Measurements from ENCODE around the gene KDM5C. TPM values are rescaled to one million over a fixed set of nuclear protein-coding genes. Genes with fewer than 3 reads are reported as not detected.

Gene KDM5C
- total RNA-seq, 1 experiment from 2014 or later = 98.7 TPM

- TF ChIP-seq, protein P1, sequence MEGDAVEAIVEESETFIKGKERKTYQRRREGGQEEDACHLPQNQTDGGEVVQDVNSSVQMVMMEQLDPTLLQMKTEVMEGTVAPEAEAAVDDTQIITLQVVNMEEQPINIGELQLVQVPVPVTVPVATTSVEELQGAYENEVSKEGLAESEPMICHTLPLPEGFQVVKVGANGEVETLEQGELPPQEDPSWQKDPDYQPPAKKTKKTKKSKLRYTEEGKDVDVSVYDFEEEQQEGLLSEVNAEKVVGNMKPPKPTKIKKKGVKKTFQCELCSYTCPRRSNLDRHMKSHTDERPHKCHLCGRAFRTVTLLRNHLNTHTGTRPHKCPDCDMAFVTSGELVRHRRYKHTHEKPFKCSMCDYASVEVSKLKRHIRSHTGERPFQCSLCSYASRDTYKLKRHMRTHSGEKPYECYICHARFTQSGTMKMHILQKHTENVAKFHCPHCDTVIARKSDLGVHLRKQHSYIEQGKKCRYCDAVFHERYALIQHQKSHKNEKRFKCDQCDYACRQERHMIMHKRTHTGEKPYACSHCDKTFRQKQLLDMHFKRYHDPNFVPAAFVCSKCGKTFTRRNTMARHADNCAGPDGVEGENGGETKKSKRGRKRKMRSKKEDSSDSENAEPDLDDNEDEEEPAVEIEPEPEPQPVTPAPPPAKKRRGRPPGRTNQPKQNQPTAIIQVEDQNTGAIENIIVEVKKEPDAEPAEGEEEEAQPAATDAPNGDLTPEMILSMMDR (conservative IDR thresholded peaks at IDR 0.05) = no peak
- H3K79me2 ChIP-seq (ENCODE audit: insufficient read depth, low read length) = no peaks in the 10 kb centered on the region
- no peak overlapping the region for H4K91ac ChIP-seq (ENCODE audit: insufficient read length, low read depth, low read length)
- H3K23me2 ChIP-seq (ENCODE audit: insufficient read length, low read depth, low read length, poor library complexity, severe bottlenecking) = no peaks in the 10 kb centered on the region
- H2BK5ac ChIP-seq (ENCODE audit: insufficient read length, low read length) = no peak overlapping the region
- H3K4me1 ChIP-seq (ENCODE audit: insufficient read depth, low read length) = no peaks in the 10 kb centered on the region
- H2BK20ac ChIP-seq (ENCODE audit: low read depth, low read length, poor library complexity, severe bottlenecking) = no peak overlapping the region
- no peaks in the 10 kb centered on the region for H4K20me1 ChIP-seq (ENCODE audit: control insufficient read depth, insufficient read depth, insufficient read length)
- no peak overlapping the region for H3K23ac ChIP-seq (ENCODE audit: insufficient read length, low read depth, low read length)
- H3K18ac ChIP-seq (ENCODE audit: insufficient read length, low read depth, low read length) = no peak overlapping the region
- H3K4me2 ChIP-seq (ENCODE audit: insufficient read depth, insufficient read length, low read length) = no peak overlapping the region
- no peak overlapping the region for H2AK5ac ChIP-seq (ENCODE audit: insufficient read length, low read length)
- no peak overlapping the region for H4K8ac ChIP-seq (replicated peaks; ENCODE audit: insufficient read length, low read depth, low read length)
- H2BK15ac ChIP-seq (ENCODE audit: low read depth, low read length) = no peak overlapping the region
- no CpG with 5 or more reads among the region's 14 CpGs for WGBS (ENCODE audit: extremely low coverage, insufficient read length, low lambda C conversion rate)
- H2BK12ac ChIP-seq (ENCODE audit: insufficient read length, low read depth, low read length) = no peak overlapping the region
- no peak overlapping the region for H3K56ac ChIP-seq (ENCODE audit: insufficient read length, low read depth, low read length)
- no peak overlapping the region for H3K27ac ChIP-seq (ENCODE audit: insufficient read length, low read depth, low read length)
- Mint-ChIP-seq H3K4me1 (no peaks in the 10 kb centered on the region), H3K27ac (no peak overlapping the region), H3K9me3 (peaks cover 31 to 35% of the 10 kb centered on the region in 2 experiments), H3K36me3 (ENCODE audit: insufficient read depth in 1 of 3, low read depth in 3 of 3) (peaks cover 7 to 12% (median 9%) of the 10 kb centered on the region in 3 experiments; a peak in 4 of 7 replicates), H3K27me3 (ENCODE audit: low read depth) (no peaks in the 10 kb centered on the region), H3K4me3 (no peak overlapping the region)
- H3K27me3 ChIP-seq (ENCODE audit: insufficient read depth, low read length) = no peaks in the 10 kb centered on the region
- no peak overlapping the region for H3K4ac ChIP-seq (ENCODE audit: low read depth, low read length)
- H3T11ph ChIP-seq (ENCODE audit: low read length) = no peak overlapping the region
- no peak overlapping the region for H3K9ac ChIP-seq (ENCODE audit: extremely low read depth, insufficient read length, low read length)
- H2AFZ ChIP-seq (ENCODE audit: low read length) = no peak overlapping the region
- DNase-seq = no peak
- no peaks in the 10 kb centered on the region for H3K79me1 ChIP-seq (ENCODE audit: insufficient read depth, low read depth, low read length, poor library complexity, severe bottlenecking)
- no peak overlapping the region for H3K14ac ChIP-seq (ENCODE audit: insufficient read depth, low read length)
- H3K9me3 ChIP-seq (ENCODE audit: control insufficient read depth, low read depth, low read length) = peaks cover 61% of the 10 kb centered on the region
- no peak overlapping the region for H2BK120ac ChIP-seq (ENCODE audit: low read depth, low read length, poor library complexity, severe bottlenecking)
- H4K5ac ChIP-seq (ENCODE audit: insufficient read length, low read depth, low read length) = no peak overlapping the region
Measured at GRCh38 chrX:53269536-53270107, 44.6 kb upstream of the KDM5C start.
